Measurements from ENCODE around the gene DHX32. TPM values are rescaled to one million over a fixed set of nuclear protein-coding genes. Genes with fewer than 3 reads are reported as not detected.

Gene DHX32
- total RNA-seq, 1 donor from 2014 or later = 53.4 TPM

- Histone ChIP-seq H3K4me2 (no peak overlapping the region), H3K9ac (no peak overlapping the region), H3K79me2 (ENCODE audit: low read depth) (peaks cover 17% of the 10 kb centered on the region), H3F3A (ENCODE audit: low read depth) (no peaks in the 10 kb centered on the region), H3K4me1 (no peaks in the 10 kb centered on the region), H3K9me3 (ENCODE audit: low read depth) (no peaks in the 10 kb centered on the region), H4K20me1 (ENCODE audit: low read depth) (no peaks in the 10 kb centered on the region), H2AFZ (replicated peaks) (no peak overlapping the region), H3K4me3 (no peak overlapping the region), H3K36me3 (no peaks in the 10 kb centered on the region), H3K27me3 (no peaks in the 10 kb centered on the region), H3K27ac (no peak overlapping the region)
- Mint-ChIP-seq H3K9me3 (no peaks in the 10 kb centered on the region), H3K36me3 (peaks cover 5% of the 10 kb centered on the region), H3K4me1 (peaks cover 6% of the 10 kb centered on the region), H3K27me3 (ENCODE audit: insufficient read depth, low read depth) (no peaks in the 10 kb centered on the region), H3K27ac (no peak overlapping the region), H3K4me3 (no peak overlapping the region)
- TF ChIP-seq EZH2phosphoT487 (IDR thresholded peaks at IDR 0.05) (no peak), CTCF (IDR thresholded peaks at IDR 0.05) (no peak), EZH2 (IDR thresholded peaks at IDR 0.05) (no peak)
- DNase-seq (ENCODE audit: low spot score) = no peak
Measured at GRCh38 chr10:125817337-125817946, 63.6 kb downstream of the DHX32 start.

- Histone ChIP-seq H3K27ac (no peak overlapping the region), H3K36me3 (no peaks in the 10 kb centered on the region), H3K4me3 (no peak overlapping the region), H3F3A (ENCODE audit: low read depth) (no peaks in the 10 kb centered on the region), H4K20me1 (ENCODE audit: low read depth) (no peaks in the 10 kb centered on the region), H2AFZ (replicated peaks) (no peak overlapping the region), H3K4me2 (no peak overlapping the region), H3K79me2 (ENCODE audit: low read depth) (peaks cover 8% of the 10 kb centered on the region), H3K9me3 (ENCODE audit: low read depth) (no peaks in the 10 kb centered on the region), H3K27me3 (no peaks in the 10 kb centered on the region), H3K4me1 (no peaks in the 10 kb centered on the region), H3K9ac (no peak overlapping the region)
- TF ChIP-seq EZH2 (IDR thresholded peaks at IDR 0.05) = no peak
- TF ChIP-seq CTCF (IDR thresholded peaks at IDR 0.05) = no peak
- TF ChIP-seq EZH2phosphoT487 (IDR thresholded peaks at IDR 0.05) = no peak
- Mint-ChIP-seq H3K36me3 (peaks cover 5% of the 10 kb centered on the region), H3K9me3 (no peaks in the 10 kb centered on the region), H3K27me3 (ENCODE audit: insufficient read depth, low read depth) (no peaks in the 10 kb centered on the region), H3K4me1 (peaks cover 2% of the 10 kb centered on the region), H3K4me3 (no peak overlapping the region), H3K27ac (no peak overlapping the region)
- no peak for DNase-seq (ENCODE audit: low spot score)
Measured at GRCh38 chr10:125816548-125816947, 64.5 kb downstream of the DHX32 start.

- Histone ChIP-seq H4K20me1 (ENCODE audit: low read depth) (no peaks in the 10 kb centered on the region), H2AFZ (replicated peaks) (no peak overlapping the region), H3K27ac (no peak overlapping the region), H3F3A (ENCODE audit: low read depth) (no peaks in the 10 kb centered on the region), H3K4me1 (no peaks in the 10 kb centered on the region), H3K27me3 (no peaks in the 10 kb centered on the region), H3K4me3 (no peak overlapping the region), H3K36me3 (no peaks in the 10 kb centered on the region), H3K79me2 (ENCODE audit: low read depth) (peaks cover under 1% of the 10 kb centered on the region), H3K4me2 (no peak overlapping the region), H3K9ac (no peak overlapping the region), H3K9me3 (ENCODE audit: low read depth) (no peaks in the 10 kb centered on the region)
- DNase-seq (ENCODE audit: low spot score) = no peak
- no peak overlapping the region for H3K27ac Mint-ChIP-seq
- no peaks in the 10 kb centered on the region for H3K9me3 Mint-ChIP-seq
- peaks cover 6% of the 10 kb centered on the region for H3K36me3 Mint-ChIP-seq
- H3K27me3 Mint-ChIP-seq (ENCODE audit: insufficient read depth, low read depth) = no peaks in the 10 kb centered on the region
- TF ChIP-seq EZH2 (IDR thresholded peaks at IDR 0.05) = no peak
- TF ChIP-seq EZH2phosphoT487 (IDR thresholded peaks at IDR 0.05) = no peak
- no peak for TF ChIP-seq CTCF (IDR thresholded peaks at IDR 0.05)
- peaks cover 10% of the 10 kb centered on the region for H3K4me1 Mint-ChIP-seq
- no peak overlapping the region for H3K4me3 Mint-ChIP-seq
Measured at GRCh38 chr10:125815764-125816163, 65.3 kb downstream of the DHX32 start.
